Activated gamma-delta T cell (primary cell): ENCODE data around the gene HELZ.
"Not testable (repeated sequence)": the region's sequence is repeated elsewhere in the genome, so short reads cannot be mapped to it uniquely, and the experiment has no call there.

Experiments used
- DNase-seq: peaks from one replicate; lab custom pipeline; 2025; lab: John Stamatoyannopoulos, UW

The HELZ gene

GRCh38 chr17:67265436-67266019 lies 20.5 kb upstream of the HELZ start:
- no peak for DNase-seq

GRCh38 chr17:67262435-67263117 lies 17.6 kb upstream of the HELZ start:
- DNase-seq = no peak

DNA sequence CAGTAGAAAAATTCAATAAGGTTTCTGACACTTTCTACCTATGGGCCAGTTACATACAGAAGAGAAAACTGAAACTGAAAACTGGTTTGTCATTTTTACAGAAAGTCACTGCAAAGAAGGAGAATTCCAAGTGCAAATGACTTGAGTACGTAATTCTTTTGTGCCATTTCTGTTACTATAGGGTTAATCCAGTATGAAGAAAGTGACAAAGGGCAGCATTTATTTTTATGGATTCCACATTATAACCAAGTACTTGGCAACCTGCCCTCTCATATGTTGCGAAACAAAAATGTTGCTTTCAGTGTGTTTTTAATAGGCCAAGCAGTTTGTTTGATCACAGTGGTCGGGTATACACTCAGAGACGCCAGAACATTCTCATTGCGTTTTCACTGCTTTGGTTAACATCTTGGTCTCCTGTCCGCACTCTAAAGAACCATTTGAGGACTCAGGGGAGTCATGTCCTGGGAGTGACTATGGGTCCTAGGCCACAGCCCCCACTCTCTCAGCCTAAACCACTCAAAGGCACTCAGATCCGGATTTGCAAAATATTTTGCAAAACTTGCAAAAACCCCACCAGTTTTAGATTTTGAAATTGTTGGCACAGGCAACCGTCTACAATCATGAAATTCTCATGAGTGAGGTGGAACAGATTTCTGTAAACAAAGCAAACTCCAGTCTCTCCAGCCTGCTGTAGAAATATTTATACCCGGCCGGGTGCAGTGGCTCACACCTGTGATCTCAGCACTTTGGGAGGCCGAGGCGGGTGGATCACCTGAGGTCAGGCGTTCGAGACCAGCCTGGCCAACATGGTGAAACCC lies 15.4 kb upstream of the HELZ start:
- DNase-seq = no peak

- no peak for DNase-seq
Observed at GRCh38 chr17:67258821-67259468, 13.9 kb upstream of the HELZ start.

GRCh38 chr17:67256075-67256732 lies 11.2 kb upstream of the HELZ start:
- DNase-seq = no peak

GRCh38 chr17:67253384-67253783 lies 8.4 kb upstream of the HELZ start:
- no peak for DNase-seq

GRCh38 chr17:67251586-67251985 lies 6.6 kb upstream of the HELZ start:
- DNase-seq = not testable (repeated sequence)

DNA sequence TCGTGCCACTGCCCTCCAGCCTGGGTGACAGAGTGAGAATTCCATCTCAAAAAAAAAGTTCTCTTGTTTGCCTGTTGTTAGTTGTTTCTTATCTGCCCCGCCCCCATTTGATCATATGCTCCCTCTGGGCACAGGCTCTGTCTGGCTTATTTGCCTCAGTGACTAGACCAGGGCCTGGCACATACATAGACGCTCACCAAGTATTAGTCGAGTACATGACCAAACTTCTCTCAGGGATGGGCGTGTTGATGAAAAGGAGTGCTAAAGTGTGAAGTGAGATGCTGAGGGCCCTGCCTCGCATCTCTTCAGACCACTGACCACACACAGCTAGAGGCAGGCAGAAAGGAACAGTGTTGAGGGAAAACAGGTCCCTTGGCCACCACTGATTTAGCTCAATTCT lies 3.3 kb upstream of the HELZ start:
- DNase-seq = no peak

GRCh38 chr17:67247416-67247900 lies 2.5 kb upstream of the HELZ start:
- no peak for DNase-seq

- no peak for DNase-seq
Observed at GRCh38 chr17:67246653-67247415, 1.8 kb upstream of the HELZ start.

- DNase-seq = no peak
Observed at GRCh38 chr17:67246403-67246652, 1.3 kb upstream of the HELZ start.

DNA sequence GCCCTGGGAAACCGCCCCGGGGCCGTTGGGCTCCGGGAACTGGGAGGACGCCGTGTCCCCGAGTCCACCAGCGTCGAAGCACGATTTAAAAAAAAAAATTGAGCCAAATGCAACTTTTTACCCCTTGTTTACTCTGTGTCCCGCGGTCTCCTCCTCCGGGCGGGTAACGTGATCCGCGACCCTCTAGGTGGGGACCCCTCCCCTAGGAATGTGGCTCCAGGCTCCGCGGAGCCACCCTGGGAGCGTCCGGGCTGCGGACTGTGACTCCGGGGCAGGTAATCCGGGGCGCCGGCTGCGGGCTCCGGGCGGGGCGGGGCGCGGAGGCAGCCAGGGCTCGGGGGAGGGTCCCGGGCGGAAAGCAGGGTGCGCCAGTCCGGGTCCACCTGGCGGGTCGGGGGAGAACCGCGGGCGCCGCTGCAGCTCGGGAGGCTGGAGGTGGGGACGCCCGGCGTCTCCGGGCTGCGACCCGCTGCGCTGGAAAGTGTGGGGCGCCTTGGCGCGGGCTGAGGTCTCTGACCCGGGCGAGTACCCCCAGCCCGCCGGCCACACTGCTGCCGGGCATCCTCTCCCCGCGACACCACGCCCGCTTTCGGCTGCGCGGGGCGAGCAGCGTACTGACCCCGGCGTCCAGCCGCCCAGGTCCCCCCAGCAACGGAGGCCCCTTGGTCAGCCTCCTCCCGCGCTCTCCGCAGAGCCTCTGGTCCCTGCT lies 852 bp upstream of the HELZ start:
- DNase-seq = peak; percentile 36

DNA sequence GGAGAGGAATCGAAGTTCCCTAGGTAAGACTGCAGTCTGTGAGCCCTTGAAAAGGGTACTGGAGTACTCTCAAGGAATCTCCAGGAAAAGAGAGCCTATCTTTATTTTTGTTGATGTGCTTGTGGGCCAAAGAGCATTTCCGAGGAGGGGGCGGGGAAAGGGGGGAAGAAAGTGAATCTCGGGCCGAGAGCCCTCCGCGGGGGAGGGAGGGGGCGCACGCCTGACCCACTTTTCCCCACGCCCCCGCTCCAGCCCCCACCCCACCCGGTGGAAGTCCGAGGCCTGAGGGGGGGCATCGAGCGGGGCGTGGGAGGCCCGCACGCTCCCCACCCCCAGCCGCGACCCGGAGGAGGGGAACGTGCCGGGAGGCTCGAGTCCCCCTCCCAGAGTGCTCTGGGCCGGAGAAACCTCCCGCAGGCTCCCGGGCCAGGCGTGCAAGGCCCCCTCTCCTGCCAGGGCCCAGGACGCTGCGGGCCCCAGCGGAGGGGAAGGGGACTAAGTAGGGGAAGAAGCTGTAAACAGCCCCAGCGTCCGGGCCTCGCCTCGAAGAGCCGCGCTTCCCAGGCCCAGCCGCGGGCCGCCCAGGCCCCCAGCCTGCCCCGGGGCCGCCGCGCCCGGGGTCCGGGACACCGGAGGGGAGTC lies 444 bp downstream of the HELZ start:
- DNase-seq = no peak

DNA sequence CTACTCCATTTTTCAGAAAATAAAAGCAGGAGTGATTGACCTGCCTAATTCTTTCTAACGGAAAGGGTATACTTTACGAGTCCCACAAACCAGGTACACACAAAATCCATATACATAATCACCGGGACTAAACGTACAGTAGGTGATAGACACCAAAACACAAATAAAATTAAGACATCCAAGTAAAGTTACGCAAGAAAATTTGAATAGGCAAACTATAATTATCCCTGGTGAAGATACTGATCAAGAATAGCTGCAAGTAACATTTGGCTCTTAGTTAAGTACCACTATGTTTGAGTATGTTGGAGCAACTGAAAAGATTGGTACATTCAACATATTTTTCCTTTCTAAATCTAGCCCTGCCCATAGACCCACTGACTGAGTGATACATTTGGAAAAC lies 1.7 kb downstream of the HELZ start:
- DNase-seq = no peak

DNA sequence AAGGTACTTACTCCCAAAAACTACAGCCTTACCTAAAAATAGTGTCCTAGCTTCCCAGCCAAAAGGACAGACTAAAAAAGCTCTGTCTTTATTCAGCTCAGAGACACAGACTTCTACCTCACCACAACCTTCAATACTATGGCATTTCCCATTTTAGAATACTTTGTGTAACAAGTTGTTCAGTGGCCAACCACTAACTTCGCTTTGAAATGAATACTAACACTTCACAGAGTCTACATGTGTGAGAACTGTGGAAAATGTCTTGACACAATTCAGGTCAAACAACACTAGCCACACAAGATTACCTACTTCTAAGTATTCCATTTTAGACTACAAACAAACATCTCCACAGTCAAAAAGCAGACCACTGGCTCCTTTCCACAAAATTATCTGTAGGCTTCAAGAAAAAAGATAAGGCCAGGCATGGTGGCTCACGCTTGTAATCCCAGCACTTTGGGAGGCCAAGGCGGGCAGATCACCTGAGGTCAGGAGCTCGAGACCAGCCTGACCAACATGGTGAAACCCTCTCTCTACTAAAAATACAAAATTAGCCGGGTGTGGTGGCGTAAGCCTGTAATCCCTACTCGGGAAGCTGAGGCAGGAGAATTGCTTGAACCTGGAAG lies 3.2 kb downstream of the HELZ start:
- no peak for DNase-seq

- no peak for DNase-seq
Observed at GRCh38 chr17:67239597-67239996, 5.4 kb downstream of the HELZ start.

- no peak for DNase-seq
Observed at GRCh38 chr17:67238991-67239390, 6.0 kb downstream of the HELZ start.

DNA sequence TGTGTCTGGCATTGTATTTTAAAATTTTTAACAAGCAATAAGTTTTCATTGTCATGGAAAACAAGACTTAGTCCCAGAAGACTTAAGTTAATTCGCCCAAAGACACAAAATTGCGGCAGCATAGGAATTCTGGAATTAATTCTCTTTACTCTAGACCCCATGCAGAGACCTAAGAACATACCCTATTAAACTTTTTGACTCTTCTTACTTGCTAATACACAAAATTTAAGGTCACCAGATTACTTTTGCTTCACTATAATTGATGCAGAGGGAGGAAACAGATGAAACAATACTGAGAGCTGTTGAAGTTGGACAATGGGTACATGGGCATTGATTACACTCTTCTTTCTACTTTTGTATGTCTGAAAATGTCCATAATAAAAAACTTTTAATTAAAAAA lies 12.6 kb downstream of the HELZ start:
- DNase-seq = no peak

GRCh38 chr17:67229109-67229955 lies 15.7 kb downstream of the HELZ start:
- DNase-seq = no peak
